Neural cell (in vitro differentiated cells): Measurements from ENCODE around the gene GLRX2.

Experiments used
- EP300 ChIP-seq: fragments of 450-650 bp; conservative IDR thresholded peaks from 2 replicates; pipeline ENCODE4 v1.6.1; 2014; ENCODE audit warnings: antibody characterized with exemption, mild to moderate bottlenecking, moderate library complexity; ENCODE audit not compliant: poor library complexity, severe bottlenecking
- EZH2 ChIP-seq: fragments of 200-600, 300-800 bp; shearing (Covaris generic), sonication (generic); IDR thresholded peaks from 2 replicates; pipeline ENCODE4 v1.6.1; 2014; ENCODE audit warnings: antibody characterized with exemption, low read length, borderline replicate concordance, mild to moderate bottlenecking; ENCODE audit not compliant: insufficient read depth, poor library complexity, severe bottlenecking
- MXI1 ChIP-seq: fragments of 450-650 bp; conservative IDR thresholded peaks from 2 replicates; pipeline ENCODE4 v1.6.1; 2014; ENCODE audit warnings: antibody characterized with exemption, mild to moderate bottlenecking; ENCODE audit not compliant: poor library complexity, severe bottlenecking
- POLR2AphosphoS5 ChIP-seq: IDR thresholded peaks from 2 replicates; pipeline ENCODE4 v1.6.1; 2012
- RAD21 ChIP-seq: fragments of 450-650 bp; conservative IDR thresholded peaks from 2 replicates; pipeline ENCODE4 v1.6.1; 2014; ENCODE audit warnings: antibody characterized with exemption, mild to moderate bottlenecking, moderate library complexity
- SMC3 ChIP-seq: fragments of 450-650 bp; conservative IDR thresholded peaks from 2 replicates; pipeline ENCODE4 v1.6.1; 2014; ENCODE audit warnings: antibody characterized with exemption, mild to moderate bottlenecking, moderate library complexity; ENCODE audit not compliant: poor library complexity
- TF ChIP-seq, protein P1 (sequence below): fragments of 450-650 bp; IDR thresholded peaks from 2 replicates; pipeline ENCODE4 v1.5.1; 2014; ENCODE audit warnings: antibody characterized with exemption, mild to moderate bottlenecking, moderate library complexity; ENCODE audit not compliant: poor library complexity, severe bottlenecking
- TF ChIP-seq, protein P2 (sequence below): IDR thresholded peaks from 2 replicates; pipeline ENCODE4 v1.6.1; 2012; ENCODE audit warnings: borderline replicate concordance

DNA sequence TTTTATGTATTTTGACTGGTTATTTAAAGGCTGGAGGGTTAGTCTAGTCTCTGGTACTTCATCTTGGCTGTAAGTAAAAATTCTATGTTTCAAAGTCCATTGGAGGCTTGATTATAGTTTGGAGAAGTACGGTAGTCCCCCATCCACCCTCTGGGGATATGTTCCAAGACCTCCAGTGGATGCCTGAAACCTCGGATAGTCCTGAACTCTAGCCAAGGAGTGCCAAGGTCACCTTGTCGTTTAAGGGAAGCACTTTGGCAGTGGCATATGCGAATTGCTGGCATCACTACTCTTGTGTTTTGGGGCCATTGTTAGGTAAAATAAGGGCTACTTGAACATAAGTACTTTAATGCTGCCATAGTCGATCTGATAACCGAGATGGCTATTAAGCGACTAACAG, 35.0 kb upstream of the GLRX2 start:
- TF ChIP-seq, protein P1, sequence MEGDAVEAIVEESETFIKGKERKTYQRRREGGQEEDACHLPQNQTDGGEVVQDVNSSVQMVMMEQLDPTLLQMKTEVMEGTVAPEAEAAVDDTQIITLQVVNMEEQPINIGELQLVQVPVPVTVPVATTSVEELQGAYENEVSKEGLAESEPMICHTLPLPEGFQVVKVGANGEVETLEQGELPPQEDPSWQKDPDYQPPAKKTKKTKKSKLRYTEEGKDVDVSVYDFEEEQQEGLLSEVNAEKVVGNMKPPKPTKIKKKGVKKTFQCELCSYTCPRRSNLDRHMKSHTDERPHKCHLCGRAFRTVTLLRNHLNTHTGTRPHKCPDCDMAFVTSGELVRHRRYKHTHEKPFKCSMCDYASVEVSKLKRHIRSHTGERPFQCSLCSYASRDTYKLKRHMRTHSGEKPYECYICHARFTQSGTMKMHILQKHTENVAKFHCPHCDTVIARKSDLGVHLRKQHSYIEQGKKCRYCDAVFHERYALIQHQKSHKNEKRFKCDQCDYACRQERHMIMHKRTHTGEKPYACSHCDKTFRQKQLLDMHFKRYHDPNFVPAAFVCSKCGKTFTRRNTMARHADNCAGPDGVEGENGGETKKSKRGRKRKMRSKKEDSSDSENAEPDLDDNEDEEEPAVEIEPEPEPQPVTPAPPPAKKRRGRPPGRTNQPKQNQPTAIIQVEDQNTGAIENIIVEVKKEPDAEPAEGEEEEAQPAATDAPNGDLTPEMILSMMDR, result no peak
- TF ChIP-seq MXI1, result no peak
- no peak for TF ChIP-seq RAD21
- no peak for TF ChIP-seq EZH2
- TF ChIP-seq, protein P2, sequence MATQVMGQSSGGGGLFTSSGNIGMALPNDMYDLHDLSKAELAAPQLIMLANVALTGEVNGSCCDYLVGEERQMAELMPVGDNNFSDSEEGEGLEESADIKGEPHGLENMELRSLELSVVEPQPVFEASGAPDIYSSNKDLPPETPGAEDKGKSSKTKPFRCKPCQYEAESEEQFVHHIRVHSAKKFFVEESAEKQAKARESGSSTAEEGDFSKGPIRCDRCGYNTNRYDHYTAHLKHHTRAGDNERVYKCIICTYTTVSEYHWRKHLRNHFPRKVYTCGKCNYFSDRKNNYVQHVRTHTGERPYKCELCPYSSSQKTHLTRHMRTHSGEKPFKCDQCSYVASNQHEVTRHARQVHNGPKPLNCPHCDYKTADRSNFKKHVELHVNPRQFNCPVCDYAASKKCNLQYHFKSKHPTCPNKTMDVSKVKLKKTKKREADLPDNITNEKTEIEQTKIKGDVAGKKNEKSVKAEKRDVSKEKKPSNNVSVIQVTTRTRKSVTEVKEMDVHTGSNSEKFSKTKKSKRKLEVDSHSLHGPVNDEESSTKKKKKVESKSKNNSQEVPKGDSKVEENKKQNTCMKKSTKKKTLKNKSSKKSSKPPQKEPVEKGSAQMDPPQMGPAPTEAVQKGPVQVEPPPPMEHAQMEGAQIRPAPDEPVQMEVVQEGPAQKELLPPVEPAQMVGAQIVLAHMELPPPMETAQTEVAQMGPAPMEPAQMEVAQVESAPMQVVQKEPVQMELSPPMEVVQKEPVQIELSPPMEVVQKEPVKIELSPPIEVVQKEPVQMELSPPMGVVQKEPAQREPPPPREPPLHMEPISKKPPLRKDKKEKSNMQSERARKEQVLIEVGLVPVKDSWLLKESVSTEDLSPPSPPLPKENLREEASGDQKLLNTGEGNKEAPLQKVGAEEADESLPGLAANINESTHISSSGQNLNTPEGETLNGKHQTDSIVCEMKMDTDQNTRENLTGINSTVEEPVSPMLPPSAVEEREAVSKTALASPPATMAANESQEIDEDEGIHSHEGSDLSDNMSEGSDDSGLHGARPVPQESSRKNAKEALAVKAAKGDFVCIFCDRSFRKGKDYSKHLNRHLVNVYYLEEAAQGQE, result no peak
- TF ChIP-seq SMC3, result no peak
- no peak for TF ChIP-seq EP300
- TF ChIP-seq POLR2AphosphoS5, result no peak
